HG03342 (cell line): Measurements from ENCODE around the gene KCND2.
A peak's percentile ranks its signal among the peaks of the same experiment; 100 is the strongest.
"Not testable (repeated sequence)": the region's sequence is repeated elsewhere in the genome, so short reads cannot be mapped to it uniquely, and the experiment has no call there.

Experiments
- ATAC-seq: cut with Tn5 transposase; IDR thresholded peaks from one replicate; pipeline ENCODE4 v1.9.1; 2021; ENCODE audit warnings: mild to moderate bottlenecking, moderate library complexity; ENCODE audit not compliant: unreplicated experiment

The KCND2 gene

DNA sequence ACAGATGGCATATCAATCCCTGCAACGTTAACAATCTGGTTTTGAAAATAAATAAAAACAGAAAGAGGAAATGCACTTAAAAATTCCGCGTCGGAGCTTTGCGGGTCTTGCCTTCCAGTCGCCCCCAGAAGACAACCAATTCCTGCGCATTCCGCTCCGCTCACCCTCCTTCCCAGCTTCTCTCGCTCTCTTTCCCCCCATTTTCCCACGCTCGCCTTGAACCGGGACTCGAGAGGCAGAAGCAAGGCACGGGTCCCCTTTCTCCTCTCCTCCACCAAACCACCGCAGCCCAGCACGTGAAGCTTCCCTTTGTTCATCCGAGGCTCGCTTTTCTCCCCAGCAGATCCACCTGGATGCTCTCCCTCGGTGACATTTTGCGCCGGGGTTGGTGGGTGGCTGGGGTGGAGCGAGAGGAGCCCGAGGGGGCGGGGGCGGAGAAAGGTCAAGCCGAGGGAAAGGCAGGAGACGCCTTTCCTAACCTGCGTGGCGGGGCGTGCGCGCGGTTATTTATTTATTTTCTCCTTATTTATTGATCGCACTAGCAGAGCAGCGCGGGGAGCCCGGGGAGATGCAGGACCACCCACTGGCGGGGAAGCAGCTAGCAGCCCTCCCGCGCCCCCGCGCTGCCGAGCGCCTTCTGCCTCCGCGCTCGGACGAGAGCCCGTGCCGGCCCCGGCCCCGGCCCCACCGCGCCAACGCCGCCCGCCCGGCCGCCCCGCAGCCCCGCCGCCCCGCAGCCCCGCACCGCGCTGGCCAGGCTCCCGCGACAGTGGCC lies at the start of gene KCND2:
KCND2 (plus strand) TSS at position 475 of the 775 bp plus-strand sequence.
- ATAC-seq, result peak; percentile 30

DNA sequence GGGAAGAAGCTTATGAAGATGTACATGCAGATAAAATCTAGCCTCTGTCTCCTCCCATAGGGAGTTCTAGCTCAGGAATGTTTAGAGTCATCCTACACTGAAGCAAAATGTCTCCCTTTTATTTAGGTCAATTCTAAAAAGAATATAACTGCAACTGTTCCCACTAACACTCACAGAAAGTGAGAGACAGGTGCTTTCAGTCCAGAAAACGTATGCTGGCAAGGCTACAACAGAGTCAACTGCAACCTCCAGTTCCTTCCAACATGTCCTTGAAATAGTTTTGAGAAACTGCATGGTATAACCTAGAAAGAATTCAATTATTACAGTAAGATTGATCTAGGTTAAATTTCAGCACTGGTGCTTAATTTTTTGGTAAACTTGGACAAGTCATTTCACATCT lies 46.8 kb upstream of the KCND2 start:
- ATAC-seq, result no peak

DNA sequence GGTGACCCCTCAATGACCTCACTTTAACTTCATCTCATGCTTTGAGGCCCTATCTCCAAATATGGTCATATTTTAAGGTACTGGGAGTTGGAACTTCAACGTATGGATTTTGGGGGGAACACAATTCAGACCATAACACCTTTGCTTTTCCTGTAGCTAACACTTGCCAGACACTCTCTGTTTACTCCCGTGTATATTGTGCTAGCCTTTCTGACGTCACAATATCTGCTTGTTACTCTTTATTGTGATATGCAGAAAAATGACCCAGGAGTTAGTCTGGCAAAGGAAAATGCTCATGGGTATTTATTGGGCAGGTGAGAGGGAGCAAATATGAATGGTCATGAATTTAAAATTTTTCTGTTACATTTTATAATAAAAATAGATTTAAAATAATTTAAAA lies 45.7 kb upstream of the KCND2 start:
- no peak for ATAC-seq

DNA sequence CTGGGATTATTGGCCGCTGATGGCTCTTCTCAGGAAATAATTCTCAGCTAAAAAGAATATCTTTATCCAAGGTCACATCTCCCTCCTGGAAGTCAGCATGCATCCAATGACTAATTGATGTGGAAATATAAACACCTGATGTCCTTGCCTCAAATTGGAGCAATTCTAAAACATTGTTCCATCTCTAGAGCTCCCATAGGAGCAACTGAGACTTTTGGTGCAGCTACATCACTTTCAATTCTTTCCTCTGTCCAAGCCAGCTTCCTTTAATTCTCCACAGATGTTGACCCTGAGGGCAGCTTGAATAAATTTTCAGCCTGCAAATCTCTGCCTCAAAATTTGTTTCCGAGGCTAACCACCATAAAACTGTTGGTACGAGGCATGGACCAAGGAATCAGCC lies 43.9 kb upstream of the KCND2 start:
- ATAC-seq, result no peak

DNA sequence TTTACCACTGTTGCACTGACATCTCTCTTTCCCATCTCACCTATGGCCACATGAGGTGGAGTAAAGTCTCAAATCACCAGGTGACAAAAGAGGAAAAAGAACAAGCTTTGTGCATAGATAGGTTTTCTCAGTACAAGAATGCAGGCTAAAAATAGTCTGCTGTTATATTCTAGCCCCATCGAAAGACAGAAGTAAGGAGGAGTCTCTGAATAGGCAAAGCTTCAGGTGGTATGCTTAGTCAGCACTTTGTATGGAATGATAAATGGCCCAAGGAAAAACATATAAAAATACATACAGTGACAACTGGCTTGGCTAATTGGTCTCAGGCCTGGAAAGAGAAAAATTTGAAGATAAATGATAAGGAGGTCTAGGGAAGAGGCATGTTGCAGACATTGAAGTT lies 39.6 kb upstream of the KCND2 start:
- no peak for ATAC-seq

DNA sequence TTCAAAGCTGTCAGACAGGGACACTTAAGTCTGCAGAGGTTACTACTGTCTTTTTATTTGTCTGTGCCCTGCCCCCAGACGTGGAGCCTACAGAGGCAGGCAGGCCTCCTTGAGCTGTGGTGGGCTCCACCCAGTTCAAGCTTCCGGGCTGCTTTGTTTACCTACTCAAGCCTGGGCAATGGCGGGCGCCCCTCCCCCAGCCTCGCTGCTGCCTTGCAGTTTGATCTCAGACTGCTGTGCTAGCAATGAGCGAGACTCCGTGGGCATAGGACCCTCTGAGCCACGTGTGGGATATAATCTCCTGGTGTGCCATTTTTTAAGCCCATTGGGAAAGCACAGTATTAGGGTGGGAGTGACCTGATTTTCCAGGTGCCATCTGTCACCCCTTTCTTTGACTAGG lies 32.6 kb upstream of the KCND2 start:
- not testable (repeated sequence) for ATAC-seq

DNA sequence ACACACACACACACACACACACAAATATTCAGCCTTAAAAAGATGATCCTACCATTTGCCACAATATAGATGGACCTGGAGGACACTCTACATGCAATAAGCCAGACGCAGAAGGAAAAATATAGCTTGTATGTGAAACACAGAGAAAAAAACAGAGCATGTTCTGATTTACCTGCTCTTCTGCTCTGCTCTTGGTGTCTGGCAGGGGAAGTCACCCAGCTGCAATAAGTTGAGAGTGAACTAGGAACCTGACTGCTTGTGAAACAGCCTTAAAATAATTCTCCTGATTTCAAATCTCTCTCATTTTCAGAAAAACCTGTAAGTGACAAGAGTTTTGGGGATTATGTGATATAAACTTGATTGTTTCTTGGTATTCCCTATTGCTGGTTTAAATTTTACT lies 31.0 kb upstream of the KCND2 start:
- no peak for ATAC-seq

DNA sequence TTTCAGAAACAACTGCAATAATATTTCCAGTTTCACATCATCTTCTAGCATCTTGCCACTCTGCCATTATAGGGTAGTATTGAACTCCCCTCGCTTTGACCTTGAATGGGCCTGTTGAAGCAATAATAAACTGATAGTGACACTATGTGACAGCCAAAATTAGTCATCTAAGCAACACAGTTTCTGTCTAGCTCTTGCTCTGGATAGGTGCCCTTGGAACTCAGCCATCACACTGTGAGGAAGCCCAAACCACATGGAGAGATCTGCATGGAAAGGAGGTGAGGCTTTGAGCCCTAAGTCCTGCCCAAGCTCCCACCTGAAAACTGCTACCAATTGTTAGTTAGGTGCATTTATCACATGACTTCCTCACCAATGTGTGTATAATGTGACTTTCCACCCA lies 18.1 kb upstream of the KCND2 start:
- ATAC-seq, result no peak

DNA sequence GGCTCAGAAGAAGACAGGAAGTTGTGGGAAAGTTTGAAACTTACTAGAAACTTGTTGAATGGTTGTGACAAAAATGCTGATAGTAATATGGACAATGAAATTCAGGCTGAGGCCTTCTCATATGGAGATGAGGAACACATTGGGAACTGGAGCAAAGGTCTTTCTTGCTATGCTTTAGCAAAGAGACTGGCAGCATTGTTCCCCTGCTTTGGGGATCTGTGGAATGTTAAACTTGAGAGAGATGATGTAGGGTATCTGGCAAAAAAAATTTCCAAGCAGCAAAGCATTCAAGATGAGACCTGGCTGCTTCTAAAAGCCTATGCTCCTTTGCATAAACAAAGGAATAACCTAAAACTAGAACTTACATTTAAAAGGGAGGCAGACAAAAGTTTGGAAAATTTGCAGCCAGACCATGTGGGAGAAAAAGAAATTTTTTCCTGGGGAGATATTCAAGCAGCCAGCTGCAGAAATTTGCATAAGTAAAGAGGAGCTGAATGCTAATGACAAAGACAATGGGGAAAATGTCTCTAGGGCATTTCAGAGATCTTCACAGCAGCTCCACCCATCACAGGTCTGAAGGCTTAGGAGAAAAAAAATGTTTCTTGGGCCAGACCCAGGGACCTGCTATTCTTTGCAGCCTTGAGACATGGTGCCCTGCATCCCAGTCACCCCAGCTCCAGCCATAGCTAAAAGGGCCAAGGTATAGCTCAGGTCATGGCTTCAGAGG lies 16.5 kb upstream of the KCND2 start:
- ATAC-seq, result no peak

DNA sequence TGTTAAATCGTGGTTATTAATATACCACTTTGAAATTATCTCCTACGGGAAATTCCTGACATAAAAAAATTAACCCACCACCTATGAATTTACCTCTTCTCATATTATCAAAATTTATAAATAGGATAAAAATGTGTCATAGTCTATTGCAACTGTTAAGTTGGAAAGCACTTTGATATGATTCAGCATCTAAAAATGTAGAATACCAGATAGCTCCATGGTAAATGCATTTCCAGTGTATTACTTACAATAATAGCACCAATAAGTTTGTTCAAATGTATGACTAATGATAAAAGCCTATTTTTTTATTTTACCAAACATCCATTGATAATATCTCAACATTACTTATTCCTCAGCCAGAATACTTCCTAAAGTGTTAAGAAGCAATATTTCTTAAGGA lies 13.6 kb upstream of the KCND2 start:
- no peak for ATAC-seq

DNA sequence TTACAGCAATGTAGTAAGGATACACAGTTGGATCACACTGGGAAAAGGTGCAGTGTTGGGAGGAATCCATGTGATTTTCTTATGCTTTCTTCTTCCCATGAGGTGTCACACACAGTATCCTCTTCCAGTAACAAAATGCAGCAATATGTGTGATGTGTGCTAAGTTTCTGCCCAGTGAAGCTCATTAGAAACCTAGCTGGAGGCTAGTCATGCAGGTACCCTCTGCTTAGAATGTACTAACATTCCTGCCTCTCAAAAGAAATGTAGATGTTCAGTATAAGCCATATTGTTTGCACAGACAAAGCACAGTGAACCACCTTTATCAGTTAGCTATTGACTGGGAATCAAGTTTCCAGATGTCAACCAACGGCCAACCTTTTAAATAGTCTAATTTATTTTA lies 12.9 kb upstream of the KCND2 start:
- ATAC-seq, result no peak

DNA sequence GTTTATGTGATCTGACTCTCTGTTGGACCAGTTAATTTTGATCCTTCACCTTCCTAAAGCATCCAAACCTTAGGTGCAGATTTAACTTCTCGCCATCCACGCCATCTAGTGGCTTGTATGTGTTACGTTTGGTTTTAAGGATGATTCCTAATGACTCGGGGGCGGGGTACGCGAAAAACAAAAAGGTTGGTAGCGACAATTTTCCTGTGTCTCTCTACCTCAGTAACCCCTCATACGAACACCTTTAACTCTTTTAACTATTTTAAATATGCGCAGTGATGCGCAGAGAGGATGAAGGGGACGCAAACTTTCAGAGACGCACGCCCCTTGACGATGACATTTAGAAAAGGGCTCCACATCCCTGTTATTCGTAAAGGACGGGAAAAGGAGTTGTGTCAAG lies 714 bp upstream of the KCND2 start:
- peak; percentile 65 for ATAC-seq

DNA sequence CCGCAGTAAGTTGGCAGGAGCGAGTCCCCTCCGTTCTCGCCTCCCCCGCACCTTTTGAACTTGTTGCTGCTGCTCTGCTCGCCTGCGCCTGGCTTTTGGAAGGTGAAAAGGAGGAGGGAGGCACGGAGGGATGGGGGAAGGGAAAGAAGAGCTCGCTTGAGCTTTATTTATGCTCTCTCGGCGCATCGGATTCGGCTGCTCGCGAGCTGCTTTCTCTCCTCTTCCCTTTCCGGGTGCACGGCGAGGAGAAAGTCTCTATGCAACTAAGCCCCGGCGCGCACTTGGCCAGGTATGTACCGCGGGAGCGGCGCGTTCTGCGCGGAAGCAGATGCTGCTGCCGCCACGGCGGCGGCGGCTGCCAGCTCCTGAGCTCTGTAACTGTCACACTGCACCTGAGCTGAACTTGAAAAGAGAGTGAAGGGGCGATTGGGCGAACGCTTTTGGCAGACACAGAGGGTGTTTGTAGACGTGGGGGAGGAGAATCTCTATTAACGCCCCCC lies 551 bp downstream of the KCND2 start:
- ATAC-seq, result peak; percentile 62

DNA sequence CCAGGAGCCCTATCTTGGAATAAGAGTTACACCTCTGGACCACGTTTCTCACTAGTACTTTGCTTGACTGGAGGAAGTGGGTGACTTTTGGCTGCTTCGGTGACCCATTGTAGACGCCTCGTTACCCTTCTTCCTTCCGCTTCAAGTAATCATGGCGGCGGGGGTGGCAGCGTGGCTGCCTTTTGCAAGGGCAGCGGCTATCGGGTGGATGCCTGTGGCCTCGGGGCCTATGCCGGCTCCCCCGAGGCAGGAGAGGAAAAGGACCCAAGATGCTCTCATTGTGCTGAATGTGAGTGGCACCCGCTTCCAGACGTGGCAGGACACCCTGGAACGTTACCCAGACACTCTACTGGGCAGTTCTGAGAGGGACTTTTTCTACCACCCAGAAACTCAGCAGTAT lies 1.5 kb downstream of the KCND2 start:
- ATAC-seq, result no peak

DNA sequence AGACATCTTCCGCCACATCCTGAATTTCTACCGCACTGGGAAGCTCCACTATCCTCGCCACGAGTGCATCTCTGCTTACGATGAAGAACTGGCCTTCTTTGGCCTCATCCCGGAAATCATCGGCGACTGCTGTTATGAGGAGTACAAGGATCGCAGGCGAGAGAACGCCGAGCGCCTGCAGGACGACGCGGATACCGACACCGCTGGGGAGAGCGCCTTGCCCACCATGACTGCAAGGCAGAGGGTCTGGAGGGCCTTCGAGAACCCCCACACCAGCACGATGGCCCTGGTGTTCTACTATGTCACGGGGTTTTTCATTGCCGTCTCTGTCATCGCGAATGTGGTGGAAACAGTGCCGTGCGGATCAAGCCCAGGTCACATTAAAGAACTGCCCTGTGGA lies 1.9 kb downstream of the KCND2 start:
- no peak for ATAC-seq

DNA sequence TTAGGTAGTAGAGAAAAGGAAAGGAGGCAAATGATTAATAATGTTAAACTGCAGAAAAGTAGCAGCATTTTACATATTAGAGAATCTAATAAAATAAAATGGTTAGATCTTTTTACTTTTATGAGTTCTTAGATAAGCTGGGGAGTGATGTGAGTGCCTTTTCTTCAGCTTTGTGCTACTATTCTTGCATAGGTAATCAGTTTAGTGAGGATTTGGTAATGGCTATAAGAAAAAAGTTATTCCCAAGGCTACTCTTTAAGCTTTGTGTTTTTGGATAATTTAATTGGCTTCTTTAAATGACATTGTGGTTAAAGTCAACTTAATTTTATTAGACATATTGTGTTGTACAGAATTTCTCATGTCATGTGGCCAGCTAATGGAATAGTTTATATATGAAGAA lies 3.7 kb downstream of the KCND2 start:
- ATAC-seq, result no peak

DNA sequence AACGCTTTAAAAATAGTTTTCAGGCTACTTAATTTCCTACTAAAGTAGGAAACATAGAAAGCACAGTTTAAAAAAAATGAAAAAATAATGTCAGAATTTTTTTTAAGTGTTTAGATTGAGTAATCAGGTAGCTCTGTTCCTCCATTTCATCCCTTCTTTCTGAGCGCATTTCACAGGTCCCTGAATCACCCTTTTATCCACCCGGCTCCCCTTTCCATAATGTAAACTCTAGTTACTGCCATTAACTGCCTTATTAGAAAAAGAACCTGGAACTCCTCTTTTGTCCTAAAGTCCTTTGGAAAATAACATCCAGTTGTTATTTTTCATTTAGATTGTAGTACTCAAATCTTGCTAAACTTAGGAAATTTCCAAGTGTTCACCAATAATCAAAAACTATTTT lies 5.8 kb downstream of the KCND2 start:
- no peak for ATAC-seq

DNA sequence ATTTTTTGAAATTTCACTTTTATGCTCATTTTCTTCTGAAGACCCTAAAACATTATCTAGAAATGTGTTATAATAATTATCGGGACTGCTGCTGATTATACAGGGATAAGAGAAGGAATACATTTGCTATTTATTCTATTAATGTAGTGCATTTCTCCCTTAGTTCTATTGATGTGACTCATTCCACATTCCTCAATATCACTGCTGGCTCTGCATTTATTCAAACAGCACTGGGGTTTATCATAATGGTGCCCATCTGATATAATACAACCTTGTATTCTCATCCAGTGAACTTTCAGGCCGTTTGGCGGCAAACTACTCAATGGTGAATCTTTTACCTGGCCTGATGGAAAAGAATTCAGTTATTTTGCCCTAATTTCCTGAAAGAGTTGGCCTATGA lies 7.8 kb downstream of the KCND2 start:
- no peak for ATAC-seq

DNA sequence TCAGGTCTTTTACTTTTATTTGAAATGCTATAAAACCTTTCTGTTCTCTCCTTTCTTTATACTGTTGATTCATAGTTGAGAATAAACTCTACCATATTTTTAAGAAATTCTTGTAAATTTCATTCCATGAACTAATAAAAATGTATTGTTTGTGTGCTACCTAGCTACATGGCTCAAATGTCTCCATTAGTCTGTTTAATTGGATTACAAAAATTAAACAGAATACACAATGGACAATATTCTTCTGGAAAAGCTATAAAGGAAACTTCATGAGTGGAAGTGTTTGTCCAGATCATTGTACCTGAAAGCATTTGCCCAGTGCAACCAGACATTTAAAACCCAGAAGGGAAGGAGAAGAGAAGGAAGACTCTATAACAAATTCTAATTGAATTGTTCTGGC lies 20.1 kb downstream of the KCND2 start:
- ATAC-seq, result no peak

DNA sequence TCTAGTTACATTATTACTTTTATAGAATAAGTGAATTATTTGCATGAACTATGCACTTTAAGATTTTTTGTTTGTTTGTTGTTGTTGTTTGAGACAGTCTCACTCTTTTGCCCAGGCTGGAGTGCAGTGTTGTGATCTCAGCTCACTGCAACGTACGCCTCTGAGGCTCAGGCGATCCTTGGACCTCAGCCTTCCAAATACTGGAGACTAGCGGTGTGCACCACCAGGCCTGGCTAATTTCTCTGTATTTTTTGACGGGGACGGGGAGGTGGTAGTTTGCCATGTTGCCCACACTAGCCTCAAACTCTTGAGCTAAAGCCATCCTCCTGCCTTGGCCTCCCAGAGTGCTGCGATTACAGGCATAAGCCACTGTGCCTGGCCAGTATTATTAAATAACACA lies 29.2 kb downstream of the KCND2 start:
- no peak for ATAC-seq

DNA sequence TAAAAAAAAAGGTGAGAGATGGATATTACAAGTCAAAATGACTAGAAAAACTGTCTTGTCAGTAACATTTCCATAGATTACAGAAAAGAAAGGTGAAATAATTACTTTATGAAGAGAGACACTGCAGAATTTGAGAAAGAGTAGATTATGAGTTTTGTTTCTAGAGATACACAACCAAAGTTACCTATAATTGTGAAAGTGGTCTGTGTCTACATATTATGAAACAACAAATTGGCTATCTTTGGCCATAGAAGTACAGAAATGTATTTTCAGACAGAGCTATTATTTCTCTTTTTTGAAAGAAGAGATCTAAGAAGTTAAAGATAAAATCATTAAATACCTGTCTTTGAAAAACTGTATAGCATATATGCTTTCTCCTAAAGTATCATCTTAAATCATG lies 30.1 kb downstream of the KCND2 start:
- no peak for ATAC-seq

DNA sequence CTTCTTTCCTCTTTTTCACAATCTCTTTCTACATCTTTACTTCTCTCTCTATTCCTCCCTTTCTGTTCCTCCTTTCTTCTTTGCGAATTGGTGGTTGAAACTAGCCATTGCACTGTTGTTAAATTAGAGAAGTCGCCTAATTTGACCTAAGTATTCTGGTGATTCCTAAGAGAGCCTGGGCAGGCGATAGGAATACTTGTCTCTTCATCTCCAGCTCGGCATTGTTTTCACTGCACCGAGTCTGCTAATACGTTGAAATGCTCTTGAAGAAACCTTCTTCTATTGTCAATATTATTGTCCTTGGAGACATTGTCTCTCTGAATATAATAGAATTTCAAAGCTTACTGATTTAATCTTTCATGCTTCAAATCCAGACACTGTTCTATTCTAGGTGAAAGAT lies 31.7 kb downstream of the KCND2 start:
- ATAC-seq, result no peak
